Osteoblast (primary cell): Measurements from ENCODE around the gene BZW2. TPM values are rescaled to one million over a fixed set of nuclear protein-coding genes. Genes with fewer than 3 reads are reported as not detected.

Experiments
- DNase-seq: peaks from one replicate; pipeline ENCODE4 v3.0.0; 2011; ENCODE audit warnings: low spot score, mixed read lengths; ENCODE audit not compliant: insufficient read length; ENCODE audit errors: missing footprints
- H2AFZ ChIP-seq: 2 replicates; pipeline ENCODE4 v1.6.0; 2011; ENCODE audit warnings: mild to moderate bottlenecking, low read length
- H3K27ac ChIP-seq: 2 replicates; pipeline ENCODE4 v1.5.1; 2011; ENCODE audit warnings: mild to moderate bottlenecking, low read depth, low read length, moderate library complexity
- H3K27me3 ChIP-seq: 2 replicates; pipeline ENCODE4 v1.6.0; 2012; ENCODE audit warnings: mild to moderate bottlenecking, control low read depth, inconsistent platforms, low read length, moderate library complexity; ENCODE audit not compliant: insufficient read depth
- H3K36me3 ChIP-seq: 2 replicates; pipeline ENCODE4 v1.5.1; 2011; ENCODE audit warnings: mild to moderate bottlenecking, low read length, control low read depth, moderate library complexity; ENCODE audit not compliant: insufficient read depth
- H3K4me1 ChIP-seq: 2 replicates; pipeline ENCODE4 v1.5.1; 2011; ENCODE audit warnings: mild to moderate bottlenecking, low read length, control low read depth, moderate library complexity; ENCODE audit not compliant: insufficient read depth
- H3K4me2 ChIP-seq: 2 replicates; pipeline ENCODE4 v1.6.0; 2011; ENCODE audit warnings: mild to moderate bottlenecking, low read length; ENCODE audit not compliant: insufficient read depth
- H3K4me3 ChIP-seq: fragments of 200-600 bp; sonication (generic); 3 replicates; pipeline ENCODE4 v1.5.1; 2012; ENCODE audit warnings: mild to moderate bottlenecking, low read length, inconsistent platforms; ENCODE audit not compliant: insufficient read depth
- H3K79me2 ChIP-seq: 2 replicates; pipeline ENCODE4 v1.6.0; 2012; ENCODE audit warnings: mild to moderate bottlenecking, low read length, control low read depth, inconsistent platforms; ENCODE audit not compliant: insufficient read depth
- H3K9me3 ChIP-seq: 2 replicates; pipeline ENCODE4 v1.5.1; 2011; ENCODE audit warnings: low read depth, low read length, control low read depth
- H4K20me1 ChIP-seq: 2 replicates; pipeline ENCODE4 v1.6.0; 2012; ENCODE audit warnings: mild to moderate bottlenecking, low read length, control low read depth; ENCODE audit not compliant: insufficient read depth
- CTCF ChIP-seq: IDR thresholded peaks from 2 replicates; pipeline ENCODE4 v1.5.1; 2011; ENCODE audit warnings: mild to moderate bottlenecking, low read depth, low read length, moderate library complexity; ENCODE audit errors: extremely low read depth
- total RNA-seq: library from RNA; depleted of rRNA; stranded (reverse); fragments of >200 nt; gene quantifications from 2 replicates; pipeline ENCODE4 v1.2.3, GENCODE V29; 2012

BZW2 gene
- total RNA-seq, 1 donor: 52.8 TPM

GRCh38 chr7:16649196-16649595, 3.2 kb downstream of the BZW2 start:
- no peak overlapping the region for H3K4me3 ChIP-seq
- no peak for TF ChIP-seq CTCF
- no peaks in the 10 kb centered on the region for H3K27me3 ChIP-seq
- H3K4me1 ChIP-seq: peaks cover 35% of the 10 kb centered on the region
- DNase-seq: peak; percentile 87
- H3K4me2 ChIP-seq: peak overlapping the region; percentile 90
- H3K79me2 ChIP-seq: peaks cover 91% of the 10 kb centered on the region
- H4K20me1 ChIP-seq: peaks cover 22% of the 10 kb centered on the region
- H3K27ac ChIP-seq: peak overlapping the region; percentile 63
- no peaks in the 10 kb centered on the region for H3K9me3 ChIP-seq
- H3K36me3 ChIP-seq: no peaks in the 10 kb centered on the region
- no peak overlapping the region for H2AFZ ChIP-seq

- H3K4me1 ChIP-seq: peaks cover 31% of the 10 kb centered on the region
- H3K79me2 ChIP-seq: peaks cover 93% of the 10 kb centered on the region
- peaks cover 22% of the 10 kb centered on the region for H4K20me1 ChIP-seq
- no peak overlapping the region for H3K4me3 ChIP-seq
- no peak overlapping the region for H2AFZ ChIP-seq
- no peak for DNase-seq
- H3K4me2 ChIP-seq: no peak overlapping the region
- H3K36me3 ChIP-seq: no peaks in the 10 kb centered on the region
- no peak for TF ChIP-seq CTCF
- no peaks in the 10 kb centered on the region for H3K27me3 ChIP-seq
- H3K27ac ChIP-seq: no peak overlapping the region
- H3K9me3 ChIP-seq: no peaks in the 10 kb centered on the region
Measured at GRCh38 chr7:16650266-16650665, 4.3 kb downstream of the BZW2 start.

- no peak for TF ChIP-seq CTCF
- H3K27me3 ChIP-seq: no peaks in the 10 kb centered on the region
- no peaks in the 10 kb centered on the region for H3K9me3 ChIP-seq
- no peak overlapping the region for H2AFZ ChIP-seq
- H3K27ac ChIP-seq: no peak overlapping the region
- H3K36me3 ChIP-seq: no peaks in the 10 kb centered on the region
- DNase-seq: no peak
- peaks cover 22% of the 10 kb centered on the region for H4K20me1 ChIP-seq
- no peak overlapping the region for H3K4me2 ChIP-seq
- H3K4me1 ChIP-seq: peaks cover 31% of the 10 kb centered on the region
- no peak overlapping the region for H3K4me3 ChIP-seq
- H3K79me2 ChIP-seq: peaks cover 98% of the 10 kb centered on the region
Measured at GRCh38 chr7:16651396-16652239, 5.6 kb downstream of the BZW2 start.

GRCh38 chr7:16652240-16652583, 6.2 kb downstream of the BZW2 start:
- H4K20me1 ChIP-seq: peaks cover 19% of the 10 kb centered on the region
- DNase-seq: no peak
- no peak overlapping the region for H2AFZ ChIP-seq
- peaks cover 29% of the 10 kb centered on the region for H3K4me1 ChIP-seq
- no peak overlapping the region for H3K4me3 ChIP-seq
- H3K4me2 ChIP-seq: no peak overlapping the region
- peaks cover 98% of the 10 kb centered on the region for H3K79me2 ChIP-seq
- no peaks in the 10 kb centered on the region for H3K27me3 ChIP-seq
- H3K36me3 ChIP-seq: no peaks in the 10 kb centered on the region
- H3K9me3 ChIP-seq: no peaks in the 10 kb centered on the region
- TF ChIP-seq CTCF: no peak
- no peak overlapping the region for H3K27ac ChIP-seq
